Measurements from ENCODE around the gene PON2. TPM values are rescaled to one million over a fixed set of nuclear protein-coding genes. Genes with fewer than 3 reads are reported as not detected.

The PON2 gene
- polyA plus RNA-seq, 1 donor from 2014 or later = 23.1 TPM

Other genes starting within 250 kb of the PON2 start
- 0.25 TPM in 1 of 2 replicates, not detected in the other for gene PON1, start 110.5 kb downstream of the PON2 start, polyA plus RNA-seq
- gene PON3, start 38.7 kb downstream of the PON2 start, polyA plus RNA-seq = not detected in 2 replicates
- 0.11 and 0.56 TPM in 2 replicates for gene ASB4, start 50.9 kb upstream of the PON2 start, polyA plus RNA-seq
- gene PDK4, start 161.5 kb upstream of the PON2 start, polyA plus RNA-seq = not detected in 2 replicates